Amniotic stem cell (primary cell): Measurements from ENCODE around the gene LRP8.

ENCODE experiments used
- DNase-seq: peaks from one replicate; lab custom pipeline; 2025; lab: John Stamatoyannopoulos, UW

LRP8 gene

GRCh38 chr1:53259932-53260331 lies 67.9 kb downstream of the LRP8 start:
- DNase-seq = no peak

- DNase-seq = no peak
Measured at GRCh38 chr1:53258216-53258615, 69.7 kb downstream of the LRP8 start.

- DNase-seq = no peak
Measured at GRCh38 chr1:53257454-53258081, 70.3 kb downstream of the LRP8 start.

- no peak for DNase-seq
Measured at GRCh38 chr1:53256511-53257453, 71.1 kb downstream of the LRP8 start.

GRCh38 chr1:53255031-53255430 lies 72.8 kb downstream of the LRP8 start:
- no peak for DNase-seq

GRCh38 chr1:53254011-53254640 lies 73.7 kb downstream of the LRP8 start:
- no peak for DNase-seq

DNA sequence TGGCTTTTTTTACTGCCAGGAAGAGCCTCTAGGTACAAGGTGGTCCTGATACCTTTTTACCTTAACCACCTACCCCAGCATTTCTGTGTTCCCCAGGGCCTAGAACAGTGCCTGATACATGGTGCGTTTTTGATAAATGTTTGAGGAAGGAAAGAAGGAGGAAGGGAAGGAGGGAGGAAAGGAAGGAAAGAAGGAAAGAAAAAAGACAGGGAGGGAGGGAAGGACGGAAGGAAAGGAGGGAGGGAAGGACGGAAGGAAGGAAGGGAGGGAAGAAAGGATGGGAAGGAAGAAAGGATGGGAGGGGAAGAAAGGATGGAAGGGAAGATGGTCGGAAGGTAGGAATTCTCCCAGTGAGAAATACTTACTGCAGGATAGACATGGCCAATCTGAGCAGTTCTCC lies 77.5 kb downstream of the LRP8 start:
- DNase-seq = no peak

GRCh38 chr1:53249706-53250105 lies 78.2 kb downstream of the LRP8 start:
- DNase-seq = no peak

- peak; percentile 45 for DNase-seq
Measured at GRCh38 chr1:53246261-53247134, 81.4 kb downstream of the LRP8 start.

GRCh38 chr1:53244141-53244540 lies 83.7 kb downstream of the LRP8 start:
- DNase-seq = no peak

DNA sequence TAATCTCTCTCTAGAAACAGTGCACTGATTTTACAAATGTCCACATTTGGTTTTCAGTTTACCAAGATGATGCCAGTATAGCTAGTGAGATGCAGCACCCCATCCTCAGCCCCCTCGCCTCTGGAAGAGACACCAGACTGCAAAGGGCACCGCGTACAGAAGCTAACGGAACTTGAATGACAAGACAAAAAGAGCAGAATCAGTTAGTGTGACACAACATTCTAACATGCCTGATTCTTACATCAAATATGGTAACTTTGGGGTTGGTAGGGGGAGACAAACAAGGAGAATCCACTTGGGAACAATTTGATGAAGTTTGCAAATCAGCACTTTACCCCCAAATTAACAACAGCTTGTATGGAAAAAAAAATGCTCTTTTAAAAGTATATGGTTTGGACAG lies 85.5 kb downstream of the LRP8 start:
- DNase-seq = no peak

- no peak for DNase-seq
Measured at GRCh38 chr1:53241828-53242227, 86.0 kb downstream of the LRP8 start.

GRCh38 chr1:53238197-53239155 lies 89.4 kb downstream of the LRP8 start, which contains the start of gene MAGOH:
Gene MAGOH (minus strand): TSS chr1:53238518. CDS start chr1:53238448, 70 bp downstream.
- DNase-seq = peak; percentile 90

- DNase-seq = no peak
Measured at GRCh38 chr1:53237638-53238037, 90.2 kb downstream of the LRP8 start.

DNA sequence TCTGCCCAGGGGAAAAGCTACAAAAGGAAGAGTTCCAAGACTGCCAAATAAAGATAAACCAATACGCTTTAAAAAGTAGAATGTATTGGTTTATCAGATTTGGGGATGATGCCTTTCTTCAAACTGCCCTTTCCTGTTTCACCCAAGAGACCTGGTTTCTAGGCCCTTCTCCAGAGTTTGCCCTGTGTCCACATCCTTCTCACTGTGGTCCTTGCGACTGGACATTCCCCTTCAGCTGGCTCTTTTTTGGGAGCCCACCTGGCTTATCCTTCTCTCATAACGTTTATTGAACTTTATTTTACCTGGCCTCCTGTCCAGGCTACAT lies 106.9 kb downstream of the LRP8 start:
- no peak for DNase-seq

GRCh38 chr1:53220171-53220961 lies 107.5 kb downstream of the LRP8 start, which contains the start of gene CZIB:
Gene CZIB (minus strand): TSS chr1:53220634. CDS start chr1:53220575, 59 bp downstream.
- peak; percentile 89 for DNase-seq

DNA sequence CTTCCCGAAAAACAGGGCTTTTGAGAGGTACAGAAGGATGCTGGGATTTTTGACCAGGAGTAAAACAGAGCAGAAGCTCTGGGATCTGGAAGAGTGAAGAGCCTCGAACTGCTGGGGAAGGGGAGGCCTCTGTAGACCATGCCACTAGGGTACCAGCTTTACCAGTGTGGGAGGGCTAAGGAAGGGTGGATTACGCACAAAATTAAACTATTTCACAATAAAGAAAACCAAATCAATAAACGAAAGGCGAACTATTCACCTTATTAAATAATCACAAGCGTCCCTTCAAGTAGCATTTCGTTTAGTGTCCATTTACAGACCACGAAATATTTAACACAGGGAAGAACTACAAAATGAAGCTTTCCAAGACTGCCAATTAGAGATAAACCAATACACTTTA lies 108.2 kb downstream of the LRP8 start:
- no peak for DNase-seq

DNA sequence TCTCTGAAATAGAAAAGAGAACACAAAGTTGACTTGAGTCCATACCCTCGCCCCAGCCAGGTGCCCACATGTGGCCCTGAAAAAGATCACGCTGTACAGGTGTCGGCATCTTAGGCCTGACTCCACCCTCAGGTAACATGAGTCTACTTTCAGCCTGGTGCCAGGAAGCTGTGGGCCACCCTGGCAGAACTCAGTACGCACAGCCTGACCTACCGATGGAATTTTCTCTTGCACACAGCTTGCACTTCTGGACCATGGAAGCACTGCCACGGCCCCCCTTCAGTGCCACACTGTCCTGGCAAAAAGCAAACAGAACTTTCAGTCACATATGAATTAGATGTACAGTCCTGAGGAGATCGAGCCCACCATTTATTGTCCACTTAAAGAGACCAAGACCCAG lies 109.7 kb downstream of the LRP8 start:
- DNase-seq = no peak

DNA sequence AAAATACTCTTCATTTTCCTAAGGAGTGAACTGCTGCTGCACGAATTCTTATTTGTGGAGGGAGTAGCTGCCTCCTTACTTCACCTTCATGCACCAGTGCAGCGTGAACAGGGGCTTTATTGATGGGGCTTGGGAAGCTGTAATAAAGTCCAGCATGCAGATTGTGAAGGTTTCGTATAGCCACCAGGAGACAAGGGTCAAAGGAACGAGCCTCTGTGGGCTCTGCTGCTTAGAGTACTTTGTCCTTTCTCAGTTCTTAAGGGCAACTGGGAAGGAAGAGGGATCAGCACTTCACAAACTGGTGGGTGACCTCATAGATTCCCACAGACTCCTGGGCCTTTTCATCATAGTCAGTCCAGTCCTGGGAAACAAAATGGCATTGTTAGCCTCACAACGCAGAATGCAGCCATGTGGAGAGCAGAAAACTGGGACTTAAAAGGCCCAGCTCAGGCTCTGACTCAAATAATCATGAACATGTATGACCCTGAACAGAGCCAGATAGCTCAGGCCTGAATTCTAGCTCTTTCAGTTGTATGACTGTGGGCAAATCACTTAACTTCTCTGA lies 113.4 kb downstream of the LRP8 start:
- no peak for DNase-seq

DNA sequence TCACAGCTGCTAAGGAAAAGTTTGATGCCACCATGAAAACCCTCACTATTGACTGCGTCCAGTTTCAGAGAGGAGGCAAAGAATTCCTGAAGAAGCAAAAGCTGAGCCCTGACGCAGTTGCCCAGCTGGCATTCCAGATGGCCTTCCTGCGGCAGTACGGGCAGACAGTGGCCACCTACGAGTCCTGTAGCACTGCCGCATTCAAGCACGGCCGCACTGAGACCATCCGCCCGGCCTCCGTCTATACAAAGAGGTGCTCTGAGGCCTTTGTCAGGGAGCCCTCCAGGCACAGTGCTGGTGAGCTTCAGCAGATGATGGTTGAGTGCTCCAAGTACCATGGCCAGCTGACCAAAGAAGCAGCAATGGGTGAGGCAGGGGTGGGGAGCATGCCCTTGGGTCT lies 116.9 kb downstream of the LRP8 start:
- DNase-seq = no peak
